Fibroblast of the aortic adventitia (primary cell): Measurements from ENCODE around the gene AMER3. TPM values are rescaled to one million over a fixed set of nuclear protein-coding genes. Genes with fewer than 3 reads are reported as not detected.

Experiments used
- DNase-seq: peaks from one replicate; pipeline ENCODE4 v3.0.0-alpha.2; 2010; ENCODE audit warnings: low read depth
- H3K4me3 ChIP-seq: 2 replicates; pipeline ENCODE4 v1.5.1; 2011; ENCODE audit warnings: low read depth, mild to moderate bottlenecking, control low read depth, low read length, moderate library complexity
- total RNA-seq: library from RNA; depleted of rRNA; stranded (reverse); fragments of >200 nt; gene quantifications from 2 replicates; pipeline ENCODE4 v1.2.3, GENCODE V29; 2012; ENCODE audit warnings: low replicate concordance
- TF ChIP-seq, protein P1 (sequence below): IDR thresholded peaks from 2 replicates; pipeline ENCODE4 v1.5.1; 2011; ENCODE audit warnings: mild to moderate bottlenecking, low read length, control low read depth, inconsistent platforms; ENCODE audit not compliant: insufficient read depth

AMER3 gene
- total RNA-seq, 1 donor, result not detected

GRCh38 chr2:130806370-130806769 is 51.0 kb downstream of the AMER3 start:
- TF ChIP-seq, protein P1, sequence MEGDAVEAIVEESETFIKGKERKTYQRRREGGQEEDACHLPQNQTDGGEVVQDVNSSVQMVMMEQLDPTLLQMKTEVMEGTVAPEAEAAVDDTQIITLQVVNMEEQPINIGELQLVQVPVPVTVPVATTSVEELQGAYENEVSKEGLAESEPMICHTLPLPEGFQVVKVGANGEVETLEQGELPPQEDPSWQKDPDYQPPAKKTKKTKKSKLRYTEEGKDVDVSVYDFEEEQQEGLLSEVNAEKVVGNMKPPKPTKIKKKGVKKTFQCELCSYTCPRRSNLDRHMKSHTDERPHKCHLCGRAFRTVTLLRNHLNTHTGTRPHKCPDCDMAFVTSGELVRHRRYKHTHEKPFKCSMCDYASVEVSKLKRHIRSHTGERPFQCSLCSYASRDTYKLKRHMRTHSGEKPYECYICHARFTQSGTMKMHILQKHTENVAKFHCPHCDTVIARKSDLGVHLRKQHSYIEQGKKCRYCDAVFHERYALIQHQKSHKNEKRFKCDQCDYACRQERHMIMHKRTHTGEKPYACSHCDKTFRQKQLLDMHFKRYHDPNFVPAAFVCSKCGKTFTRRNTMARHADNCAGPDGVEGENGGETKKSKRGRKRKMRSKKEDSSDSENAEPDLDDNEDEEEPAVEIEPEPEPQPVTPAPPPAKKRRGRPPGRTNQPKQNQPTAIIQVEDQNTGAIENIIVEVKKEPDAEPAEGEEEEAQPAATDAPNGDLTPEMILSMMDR, result no peak
- DNase-seq, result no peak
- no peak overlapping the region for H3K4me3 ChIP-seq

DNA sequence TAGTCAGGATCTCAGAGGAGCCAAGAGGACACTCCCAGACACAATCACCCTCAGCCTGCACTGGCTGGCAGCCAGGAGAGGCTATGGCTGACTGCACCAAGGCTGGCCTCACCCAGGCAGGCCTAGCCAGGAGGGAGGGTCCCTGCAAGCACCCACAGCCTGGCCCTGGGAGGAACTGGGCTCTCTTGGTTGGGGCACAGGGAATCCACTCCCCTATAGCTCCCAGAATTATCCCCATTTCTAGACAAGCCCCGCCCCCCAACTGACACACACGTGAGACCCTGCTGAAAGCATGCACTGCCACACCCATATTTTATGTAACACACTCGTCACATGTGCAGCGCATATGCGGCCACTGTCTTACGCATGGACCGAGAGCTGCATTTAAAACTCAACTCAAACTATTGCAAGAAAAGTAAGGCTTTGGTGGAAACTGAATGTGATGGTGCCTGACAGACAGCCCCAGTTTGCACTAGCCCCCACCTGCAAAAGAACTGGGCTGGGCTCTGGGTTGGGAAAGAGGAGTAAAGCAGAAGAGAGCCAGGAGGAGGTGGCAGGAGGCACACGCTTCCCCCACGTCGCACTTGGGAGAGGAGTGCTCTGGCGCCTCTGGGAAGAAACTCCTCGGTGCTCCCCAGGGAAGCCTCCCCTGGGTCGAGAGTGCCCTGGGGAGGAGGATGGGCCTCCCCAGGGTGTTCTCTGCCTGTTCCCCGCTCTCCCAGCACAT is 52.5 kb downstream of the AMER3 start:
- TF ChIP-seq, protein P1, result no peak
- no peak for DNase-seq

GRCh38 chr2:130808482-130809268 is 53.3 kb downstream of the AMER3 start:
- TF ChIP-seq, protein P1, result no peak
- no peak overlapping the region for H3K4me3 ChIP-seq
- peak; percentile 11 for DNase-seq

More for the DNA sequence above, 52.5 kb downstream of the AMER3 start:
- H3K4me3 ChIP-seq, result no peak overlapping the region

GRCh38 chr2:130810490-130810889 is 55.1 kb downstream of the AMER3 start:
- DNase-seq, result no peak
- no peak overlapping the region for H3K4me3 ChIP-seq
- TF ChIP-seq, protein P1, result no peak

DNA sequence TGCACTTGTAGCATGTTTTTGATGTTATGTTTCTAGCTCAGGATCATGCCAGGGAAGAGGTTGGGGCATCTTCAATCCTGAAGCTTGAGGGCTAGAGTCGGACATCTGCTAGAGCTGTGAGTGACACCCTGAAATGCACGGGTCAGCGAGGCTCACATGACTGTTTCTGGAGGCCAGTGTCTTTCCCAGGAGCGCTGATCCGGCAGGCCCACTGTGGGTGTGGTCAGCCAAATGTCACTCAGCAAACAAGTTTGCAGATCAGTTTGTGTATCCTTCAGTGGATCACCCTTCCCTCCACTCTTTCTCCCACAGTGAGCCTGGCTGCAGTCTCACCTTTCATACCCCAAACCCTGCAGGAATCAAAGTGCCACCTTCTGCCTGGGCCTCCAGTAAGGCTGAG is 58.4 kb downstream of the AMER3 start:
- TF ChIP-seq, protein P1, result no peak
- H3K4me3 ChIP-seq, result no peak overlapping the region
- no peak for DNase-seq

- TF ChIP-seq, protein P1, result no peak
- no peak for DNase-seq
- H3K4me3 ChIP-seq, result no peak overlapping the region
Measured at GRCh38 chr2:130814931-130815680, 59.8 kb downstream of the AMER3 start.

Other genes with a start within 250 kb of the AMER3 start
- gene POTEI, start 246.2 kb upstream of the AMER3 start, total RNA-seq, result not detected in 2 replicates
- gene CFC1B, start 234.3 kb upstream of the AMER3 start, total RNA-seq, result not detected in 2 replicates
- not detected in 2 replicates for gene CFC1, start 156.0 kb upstream of the AMER3 start, total RNA-seq
- not detected in 2 replicates for gene POTEJ, start 144.1 kb upstream of the AMER3 start, total RNA-seq
- gene GPR148, start 26.5 kb upstream of the AMER3 start, total RNA-seq, result 0.41 TPM in 1 of 2 replicates, not detected in the other
- 5.2 and 9.8 TPM in 2 replicates for gene ARHGEF4, start 81.4 kb downstream of the AMER3 start, total RNA-seq